HEK293 (cell line): ENCODE data around the gene SLC30A7.

Experiments
- KLF1 ChIP-seq: fragments of 450-650 bp; formaldehyde crosslinking; IDR thresholded peaks from 2 replicates; pipeline ENCODE4 v1.5.1; 2016; ENCODE audit warnings: missing biosample characterization, missing genetic modification characterization
- KLF10 ChIP-seq: fragments of 450-650 bp; IDR thresholded peaks from 2 replicates; pipeline ENCODE4 v1.5.1; 2018; ENCODE audit warnings: missing biosample characterization, mild to moderate bottlenecking, missing genetic modification characterization

- TF ChIP-seq KLF10 (no peak), KLF1 (tag by site-specific recombination) (no peak)
Observed at GRCh38 chr1:100852976-100853375, 42.9 kb upstream of the SLC30A7 start.
